Transverse colon (tissue), 4 donors: ENCODE data around the gene FNDC1. TPM values are rescaled to one million over a fixed set of nuclear protein-coding genes. Genes with fewer than 3 reads are reported as not detected.

ENCODE experiments used
- DNase-seq: peaks from one replicate; pipeline ENCODE4 v3.0.0-alpha.2; 2019
- H3K27ac ChIP-seq, 4 donors: fragments of 200-600 bp; sonication (generic); 2 replicates each; pipeline ENCODE4 v1.5.1; 2016 to 2018; ENCODE audit warnings: inconsistent platforms in 4 of 4
- H3K27me3 ChIP-seq: fragments of 200-600 bp; sonication (generic); 2 replicates; pipeline ENCODE4 v1.5.1; 2017; ENCODE audit warnings: inconsistent platforms
- H3K36me3 ChIP-seq, 4 donors: fragments of 200-600 bp; sonication (generic); 2 replicates each; pipeline ENCODE4 v1.5.1; 2017 to 2019; ENCODE audit warnings: inconsistent platforms in 4 of 4
- H3K4me1 ChIP-seq, 4 donors: fragments of 200-600 bp; sonication (generic); 2 replicates each; pipeline ENCODE4 v1.5.1; 2017 to 2020; ENCODE audit warnings: inconsistent platforms in 4 of 4
- H3K4me3 ChIP-seq, 4 donors: fragments of 200-600 bp; sonication (generic); 1 replicate in 1 of 4; 2 replicates in 3 of 4; pipeline versions ENCODE4 v1.5.1 to v1.6.1; 2017 to 2019; ENCODE audit warnings: inconsistent platforms in 4 of 4
- H3K9me3 ChIP-seq, 2 donors: fragments of 200-600 bp; sonication (generic); 2 replicates each; pipeline ENCODE4 v1.5.1; 2017 to 2019; ENCODE audit warnings: inconsistent platforms in 2 of 2
- CTCF ChIP-seq, 5 experiments: fragments of 200-600 bp in 3 of 5; fragments of 450-650 bp in 2 of 5; sonication (generic) in 3 of 5; IDR thresholded peaks; 1 replicate in 2 of 5; 2 replicates in 3 of 5; pipeline ENCODE4 v1.5.1; 2016 to 2017; ENCODE audit warnings: antibody characterized with exemption in 5 of 5, inconsistent platforms in 3 of 5, mild to moderate bottlenecking in 2 of 5, moderate library complexity in 1 of 5
- EP300 ChIP-seq: sonication (generic); formaldehyde crosslinking; IDR thresholded peaks from one replicate; pipeline ENCODE4 v1.6.1; 2017; ENCODE audit warnings: antibody characterized with exemption, low read depth
- POLR2A ChIP-seq: fragments of 450-650 bp; IDR thresholded peaks from one replicate; pipeline ENCODE4 v1.6.1; 2016; ENCODE audit warnings: antibody characterized with exemption, mild to moderate bottlenecking, moderate library complexity
- POLR2AphosphoS5 ChIP-seq, 3 donors: sonication (generic); formaldehyde crosslinking; IDR thresholded peaks; one replicate each; pipeline ENCODE4 v1.6.1; 2016; ENCODE audit warnings: antibody characterized with exemption in 3 of 3
- WGBS, 2 donors: methylation state at CpG; one replicate each; pipeline ENCODE4 v1.1.5; 2018; ENCODE audit warnings: low coverage in 1 of 2; 5-methylcytosine and 5-hydroxymethylcytosine counted together
- in situ Hi-C, 4 donors: fragments of 200-750 bp; cut with MboI; loops; one replicate each; pipeline versions ENCODE4 v1.15.0 to v1.15.1; 2017; ENCODE audit warnings: low sequenced_read_pairs in 3 of 4, low pct_ligation_motif_present in 1 of 4, low pct_unique_long_range_greater_than_20kb in 1 of 4
- intact Hi-C: fragments of 100-400 bp; cut with DNase I; formaldehyde crosslinking; loops from one replicate; pipeline ENCODE4 v1.15.1; 2023; ENCODE audit warnings: low total_unique reads
- total RNA-seq, 4 donors: library from RNA; depleted of rRNA; stranded (reverse); fragments of >200 nt; gene quantifications; one replicate each; pipeline ENCODE4 v1.1.0, GENCODE V29; 2016

The FNDC1 gene
- total RNA-seq, 4 donors from 2014 or later = 0.64 to 14.2 (median 2.4) TPM

GRCh38 chr6:159180001-159180400 is 10.8 kb downstream of the FNDC1 start:
- Histone ChIP-seq H3K27ac (no peak overlapping the region), H3K4me1 (no peaks in the 10 kb centered on the region), H3K27me3 (no peaks in the 10 kb centered on the region), H3K36me3 (no peaks in the 10 kb centered on the region), H3K4me3 (no peak overlapping the region), H3K9me3 (no peaks in the 10 kb centered on the region)
- no peak for DNase-seq
- 78 to 89% methylated on average over 3 to 4 of the region's 4 CpGs for WGBS, 2 donors
- in situ Hi-C loops (no loop called here), intact Hi-C loops (no loop called here)
- TF ChIP-seq CTCF (IDR thresholded peaks at IDR 0.05) = no peak
- no peak for TF ChIP-seq POLR2A
- TF ChIP-seq POLR2AphosphoS5 (IDR thresholded peaks at IDR 0.05) = no peak
- TF ChIP-seq EP300 = no peak

GRCh38 chr6:159181914-159182313 is 12.7 kb downstream of the FNDC1 start:
- TF ChIP-seq EP300 = no peak
- no peak for TF ChIP-seq CTCF (IDR thresholded peaks at IDR 0.05)
- no peak for TF ChIP-seq POLR2AphosphoS5 (IDR thresholded peaks at IDR 0.05)
- no peak for TF ChIP-seq POLR2A
- no peaks in the 10 kb centered on the region for H3K4me1 ChIP-seq
- DNase-seq = no peak
- H3K4me3 ChIP-seq = no peak overlapping the region
- H3K36me3 ChIP-seq = no peaks in the 10 kb centered on the region
- WGBS, 2 donors = 92% methylated on average over 2 of the region's 2 CpGs; no CpG with 5 or more reads in 1 of the 2 donors
- no peaks in the 10 kb centered on the region for H3K27me3 ChIP-seq
- in situ Hi-C loops = no loop called here
- no peaks in the 10 kb centered on the region for H3K9me3 ChIP-seq
- H3K27ac ChIP-seq = no peak overlapping the region
- intact Hi-C loops = no loop called here

DNA sequence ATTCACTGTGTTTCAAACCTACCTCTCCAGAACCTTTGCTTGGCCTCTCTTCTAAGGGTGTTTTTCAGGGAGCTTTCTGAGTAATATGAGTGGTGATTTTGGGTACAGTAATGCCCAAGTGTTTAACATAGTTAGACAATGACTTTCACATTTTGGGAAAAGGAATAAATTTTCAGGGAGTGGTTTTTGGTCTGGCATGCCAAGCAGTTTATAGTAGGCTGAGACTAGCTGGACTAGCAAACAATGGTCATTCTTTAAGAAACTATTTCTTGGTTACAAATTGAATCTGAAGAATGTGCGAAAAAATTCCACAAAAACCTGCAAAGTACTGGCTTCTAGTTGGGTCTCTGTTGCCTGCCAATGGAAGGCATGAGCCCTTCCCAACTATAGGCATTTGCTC is 15.4 kb downstream of the FNDC1 start:
- no peak for DNase-seq
- in situ Hi-C loops (no loop called here), intact Hi-C loops (no loop called here)
- Histone ChIP-seq H3K4me1 (no peaks in the 10 kb centered on the region), H3K9me3 (no peaks in the 10 kb centered on the region), H3K4me3 (no peak overlapping the region), H3K27me3 (no peaks in the 10 kb centered on the region), H3K36me3 (no peaks in the 10 kb centered on the region), H3K27ac (no peak overlapping the region)
- WGBS, 2 donors = 38 to 76% methylated on average over 1 of the region's 1 CpG
- TF ChIP-seq POLR2AphosphoS5 (IDR thresholded peaks at IDR 0.05) (no peak), POLR2A (no peak), CTCF (IDR thresholded peaks at IDR 0.05) (no peak)

- intact Hi-C loops (no loop called here), in situ Hi-C loops (no loop called here)
- WGBS, 2 donors = 80 to 84% methylated on average over 3 to 7 of the region's 7 CpGs
- H3K27ac ChIP-seq = no peak overlapping the region
- TF ChIP-seq CTCF (IDR thresholded peaks at IDR 0.05) (no peak), EP300 (no peak), POLR2AphosphoS5 (IDR thresholded peaks at IDR 0.05) (no peak), POLR2A (no peak)
- DNase-seq = no peak
- no peak overlapping the region for H3K4me3 ChIP-seq
- H3K9me3 ChIP-seq = no peaks in the 10 kb centered on the region
- no peaks in the 10 kb centered on the region for H3K4me1 ChIP-seq
- no peaks in the 10 kb centered on the region for H3K36me3 ChIP-seq
- no peaks in the 10 kb centered on the region for H3K27me3 ChIP-seq
These were observed 21.3 kb downstream of the FNDC1 start for GRCh38 chr6:159190460-159190859.
